Small intestine (tissue), 7 donors: ENCODE data around the gene LHCGR. TPM values are rescaled to one million over a fixed set of nuclear protein-coding genes. Genes with fewer than 3 reads are reported as not detected.
A peak's percentile ranks its signal among the peaks of the same experiment; 100 is the strongest.

Experiments
- DNase-seq, 2 donors: peaks; one replicate each; pipeline versions ENCODE4 v3.0.0 to v3.0.0-alpha.2; 2013
- FAIRE-seq: peaks from 2 replicates; lab custom pipeline; 2012; peaks lifted over from hg19 to GRCh38; lab: Jason Lieb, UNC
- H3K27ac ChIP-seq, 3 donors: one replicate each; pipeline ENCODE4 v1.5.1; 2013; ENCODE audit warnings: low read length in 2 of 3, mild to moderate bottlenecking in 2 of 3, control low read depth in 1 of 3, inconsistent platforms in 1 of 3, low read depth in 1 of 3, moderate library complexity in 1 of 3
- H3K27me3 ChIP-seq, 3 donors: one replicate each; pipeline ENCODE4 v1.6.1; 2013; ENCODE audit warnings: low read length in 3 of 3, inconsistent platforms in 1 of 3; ENCODE audit not compliant: control insufficient read depth in 3 of 3, insufficient read depth in 3 of 3
- H3K36me3 ChIP-seq, 3 donors: one replicate each; pipeline ENCODE4 v1.6.1; 2013; ENCODE audit warnings: low read length in 3 of 3, inconsistent platforms in 1 of 3, low read depth in 1 of 3, mild to moderate bottlenecking in 1 of 3, moderate library complexity in 1 of 3; ENCODE audit not compliant: control insufficient read depth in 3 of 3, insufficient read depth in 2 of 3
- H3K4me1 ChIP-seq, 3 donors: one replicate each; pipeline ENCODE4 v1.6.1; 2013; ENCODE audit warnings: low read length in 2 of 3, inconsistent platforms in 1 of 3, low read depth in 1 of 3, mild to moderate bottlenecking in 1 of 3, moderate library complexity in 1 of 3; ENCODE audit not compliant: control insufficient read depth in 3 of 3, insufficient read depth in 2 of 3
- H3K4me3 ChIP-seq, 3 donors: one replicate each; pipeline ENCODE4 v1.5.1; 2013; ENCODE audit warnings: low read length in 3 of 3, control low read depth in 1 of 3, inconsistent platforms in 1 of 3, low read depth in 1 of 3, mild to moderate bottlenecking in 1 of 3, moderate library complexity in 1 of 3
- H3K9me3 ChIP-seq, 2 donors: one replicate each; pipeline ENCODE4 v1.6.1; 2013; ENCODE audit warnings: low read depth in 1 of 2, low read length in 1 of 2; ENCODE audit not compliant: control insufficient read depth in 2 of 2, insufficient read depth in 1 of 2
- WGBS, 3 donors: extraction: QIAGEN DNeasy Blood & Tissue Kit; methylation state at CpG; one replicate each; pipeline ENCODE4 v1.1.7; 2013; 5-methylcytosine and 5-hydroxymethylcytosine counted together
- polyA plus RNA-seq, 4 donors: library from polyadenylated mRNA; stranded (reverse) in 3 of 4; unstranded in 1 of 4; fragments of 200-250 nt in 3 of 4; fragments of 120-200 nt in 1 of 4; gene quantifications; one replicate each; pipeline versions ENCODE4 v1.2.1 to v1.2.3, GENCODE V29; 2013
- donor health status: healthy with polysubstance abuse.
- donor health status: control.
- donor health status: control.
- donor health status: Bipolar disorder and iron deficiency.
- donor health status: healthy.

The LHCGR gene
- polyA plus RNA-seq, 4 donors: 0.04 TPM; not detected in 3

DNA sequence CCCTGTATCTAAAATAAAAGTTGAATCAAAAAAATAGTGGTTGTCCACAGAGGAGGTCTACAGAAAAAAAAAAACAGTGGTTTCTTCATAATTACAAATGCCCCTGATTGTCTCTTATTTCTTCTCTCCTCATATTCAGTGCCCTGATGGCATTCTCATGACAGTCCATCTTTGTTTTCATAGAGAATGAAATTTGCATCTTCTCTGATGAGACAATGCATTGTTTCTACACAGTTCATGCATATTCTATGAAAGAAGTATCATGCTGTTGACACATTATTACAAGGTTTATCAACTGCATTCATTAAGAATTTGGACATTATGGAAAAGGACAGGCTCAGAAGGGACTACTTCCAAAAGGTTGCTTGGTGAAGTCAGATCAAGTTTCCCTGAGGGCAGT, 59.5 kb downstream of the LHCGR start:
- Histone ChIP-seq H3K27me3 (no peaks in the 10 kb centered on the region), H3K9me3 (no peaks in the 10 kb centered on the region), H3K36me3 (no peaks in the 10 kb centered on the region), H3K4me3 (no peak overlapping the region), H3K27ac (no peak overlapping the region), H3K4me1 (no peaks in the 10 kb centered on the region)
- no peak for DNase-seq
- FAIRE-seq: no peak

DNA sequence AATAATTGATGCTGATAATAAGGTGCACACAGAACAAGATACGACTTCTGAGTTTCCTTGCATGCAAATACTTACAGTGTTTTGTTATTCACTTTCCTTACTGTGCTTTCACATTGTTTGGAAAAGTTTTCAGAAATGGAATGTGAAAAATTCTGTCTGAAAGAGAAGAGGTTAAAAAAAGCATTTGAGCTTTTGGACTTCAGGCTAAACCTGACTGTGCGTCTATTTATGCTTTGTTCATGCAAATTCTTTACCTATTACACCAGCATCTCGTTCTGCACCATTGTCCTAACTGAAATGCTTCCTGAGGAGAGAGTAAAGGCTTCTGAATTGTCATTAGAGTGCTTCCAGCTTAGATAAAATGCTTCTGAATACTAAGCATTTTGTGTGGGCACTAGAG, 61.4 kb downstream of the LHCGR start:
- FAIRE-seq: no peak
- 31 to 47% (median 41%) methylated on average over 3 of the region's 3 CpGs for WGBS, 3 donors

DNA sequence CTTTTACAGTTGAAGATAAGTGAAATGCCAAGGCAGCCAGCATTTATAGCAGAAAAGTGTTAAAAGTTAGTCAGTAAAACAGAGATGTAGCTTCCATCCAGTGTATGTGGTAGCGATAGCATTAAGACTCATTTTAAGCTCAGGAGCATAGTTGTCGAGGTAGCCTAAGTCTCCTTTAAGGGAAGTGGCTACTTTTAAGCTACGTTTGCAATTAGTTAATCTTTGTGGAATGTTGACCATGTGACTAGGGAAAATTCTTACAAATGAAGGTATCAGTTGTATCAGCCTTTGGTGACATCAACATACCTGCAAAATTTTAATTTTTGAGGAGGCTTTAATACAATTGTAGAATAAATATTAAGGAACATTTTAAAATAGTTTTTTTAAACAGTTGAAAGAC, 61.9 kb downstream of the LHCGR start:
- Histone ChIP-seq H3K36me3 (no peaks in the 10 kb centered on the region), H3K4me3 (no peak overlapping the region), H3K9me3 (no peaks in the 10 kb centered on the region), H3K4me1 (no peaks in the 10 kb centered on the region), H3K27me3 (no peaks in the 10 kb centered on the region), H3K27ac (no peak overlapping the region)
- DNase-seq (no peak), FAIRE-seq (no peak)
- whole genome bisulfite sequencing, 3 donors: 49 to 61% (median 56%) methylated on average over 3 of the region's 3 CpGs

More for the DNA sequence above, 61.4 kb downstream of the LHCGR start:
- H3K27ac ChIP-seq: no peak overlapping the region
- no peaks in the 10 kb centered on the region for H3K27me3 ChIP-seq
- H3K36me3 ChIP-seq: no peaks in the 10 kb centered on the region
- no peak for DNase-seq
- H3K9me3 ChIP-seq: no peaks in the 10 kb centered on the region
- H3K4me3 ChIP-seq: no peak overlapping the region
- no peaks in the 10 kb centered on the region for H3K4me1 ChIP-seq

DNA sequence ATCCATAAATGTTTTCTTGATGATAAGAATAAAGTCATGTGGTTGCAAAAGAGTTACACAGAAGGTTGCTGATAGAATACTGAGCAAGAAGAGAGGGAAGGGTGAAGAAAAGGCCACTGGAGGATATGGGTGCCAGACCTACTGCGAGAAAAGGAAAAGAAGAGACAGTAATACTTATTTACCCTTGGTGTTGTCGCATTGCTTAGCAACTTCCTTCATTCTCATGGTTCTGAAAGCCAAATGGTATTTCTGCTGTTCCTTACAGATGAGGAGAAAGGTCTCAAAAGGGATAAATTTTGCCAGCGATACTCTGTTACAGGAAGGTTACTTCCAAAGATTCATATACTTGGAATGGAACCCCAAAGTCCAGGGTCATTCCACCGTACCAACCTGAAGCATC, 62.5 kb downstream of the LHCGR start:
- Histone ChIP-seq H3K4me3 (no peak overlapping the region), H3K4me1 (no peaks in the 10 kb centered on the region), H3K9me3 (no peaks in the 10 kb centered on the region), H3K27ac (no peak overlapping the region), H3K27me3 (no peaks in the 10 kb centered on the region), H3K36me3 (no peaks in the 10 kb centered on the region)
- no peak for FAIRE-seq
- no peak for DNase-seq
- 77 to 86% (median 80%) methylated on average over 4 of the region's 4 CpGs for WGBS, 3 donors

DNA sequence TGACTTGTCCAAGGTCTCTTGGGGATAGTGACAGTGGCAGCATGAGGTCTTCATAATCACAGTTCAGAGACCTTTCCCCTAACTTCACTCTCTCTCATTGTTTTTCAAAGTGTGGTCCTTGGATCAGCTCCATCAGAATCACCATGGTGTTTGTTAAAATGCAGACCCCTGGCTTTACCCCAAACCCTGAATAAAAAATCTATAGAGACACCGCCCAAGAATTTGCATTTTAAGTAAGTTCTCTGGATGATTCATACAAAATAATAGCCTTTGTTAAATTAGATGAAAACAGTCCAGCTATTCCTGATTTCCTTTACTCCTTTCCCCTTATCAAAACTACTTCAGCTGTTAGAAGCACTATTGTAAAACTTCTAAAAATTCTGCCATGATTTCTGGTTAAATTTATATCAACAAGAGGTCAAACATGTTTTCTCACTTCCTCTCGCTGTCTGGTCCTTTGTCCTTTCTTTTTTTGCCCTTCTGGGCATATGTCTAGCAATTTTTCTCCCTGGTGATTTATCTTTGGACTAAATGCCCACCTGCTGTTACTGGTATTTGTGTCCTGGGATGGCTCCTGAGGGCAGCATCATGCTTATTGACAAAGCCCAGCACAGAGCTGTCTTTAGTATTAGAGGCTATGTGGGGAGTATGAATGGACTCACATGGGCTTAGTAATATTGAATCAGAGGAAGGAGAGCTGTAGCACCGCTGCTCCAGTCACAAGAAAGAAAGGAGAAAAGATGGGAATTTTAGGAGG, 63.4 kb downstream of the LHCGR start:
- 75 to 83% (median 78%) methylated on average over 3 of the region's 3 CpGs for WGBS, 3 donors
- Histone ChIP-seq H3K27ac (no peak overlapping the region), H3K4me3 (no peak overlapping the region), H3K27me3 (no peaks in the 10 kb centered on the region), H3K9me3 (no peaks in the 10 kb centered on the region), H3K4me1 (no peaks in the 10 kb centered on the region), H3K36me3 (no peaks in the 10 kb centered on the region)
- DNase-seq: no peak
- FAIRE-seq: no peak

DNA sequence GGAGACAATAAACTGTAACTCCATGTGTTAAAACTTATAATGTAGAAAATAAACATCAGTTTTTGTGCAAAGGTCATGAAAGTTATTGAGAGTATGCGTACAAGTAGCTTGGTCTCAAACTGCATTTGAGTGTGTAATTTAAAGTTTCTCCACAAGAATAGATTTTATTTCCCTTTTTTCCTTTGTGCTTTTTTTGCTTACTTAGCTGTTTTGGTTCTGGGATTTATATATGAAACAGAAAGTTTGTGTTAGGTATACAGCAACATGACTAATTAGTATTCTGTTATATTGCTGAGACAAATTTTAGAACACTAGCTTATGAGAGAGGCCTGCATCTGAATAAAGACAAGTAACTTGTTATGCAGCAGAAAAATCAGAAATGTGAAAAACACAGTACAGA, 70.4 kb downstream of the LHCGR start:
- 87 to 100% (median 92%) methylated on average over 1 of the region's 1 CpG for WGBS, 3 donors
- no peaks in the 10 kb centered on the region for H3K36me3 ChIP-seq
- FAIRE-seq: no peak
- H3K9me3 ChIP-seq: no peaks in the 10 kb centered on the region
- H3K27me3 ChIP-seq: no peaks in the 10 kb centered on the region
- no peaks in the 10 kb centered on the region for H3K4me1 ChIP-seq
- no peak overlapping the region for H3K4me3 ChIP-seq
- no peak for DNase-seq
- H3K27ac ChIP-seq: no peak overlapping the region

DNA sequence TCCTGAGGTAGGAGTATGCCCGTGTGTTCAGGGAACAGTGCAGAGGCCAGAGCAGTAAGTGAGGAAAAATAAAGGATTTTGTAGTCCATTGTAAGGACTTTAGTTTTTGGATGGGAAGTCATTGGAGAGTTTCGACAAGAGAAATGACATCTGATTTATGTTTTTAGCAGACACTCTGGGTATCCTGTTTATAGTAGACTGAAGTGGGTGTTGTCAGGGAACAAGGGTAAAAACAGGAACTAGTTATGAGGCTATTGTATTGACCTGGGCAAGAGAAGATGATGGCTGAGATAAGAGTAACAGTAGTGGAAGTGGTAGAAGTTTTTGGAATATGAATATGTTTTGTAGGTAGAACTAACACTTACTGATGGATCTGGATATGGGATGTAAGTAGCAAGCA, 78.1 kb downstream of the LHCGR start:
- Histone ChIP-seq H3K27ac (no peak overlapping the region), H3K4me3 (no peak overlapping the region), H3K36me3 (no peaks in the 10 kb centered on the region), H3K27me3 (no peaks in the 10 kb centered on the region), H3K4me1 (no peaks in the 10 kb centered on the region), H3K9me3 (no peaks in the 10 kb centered on the region)
- DNase-seq (no peak), FAIRE-seq (no peak)
- WGBS, 3 donors: 44 to 56% (median 53%) methylated on average over 2 of the region's 2 CpGs

DNA sequence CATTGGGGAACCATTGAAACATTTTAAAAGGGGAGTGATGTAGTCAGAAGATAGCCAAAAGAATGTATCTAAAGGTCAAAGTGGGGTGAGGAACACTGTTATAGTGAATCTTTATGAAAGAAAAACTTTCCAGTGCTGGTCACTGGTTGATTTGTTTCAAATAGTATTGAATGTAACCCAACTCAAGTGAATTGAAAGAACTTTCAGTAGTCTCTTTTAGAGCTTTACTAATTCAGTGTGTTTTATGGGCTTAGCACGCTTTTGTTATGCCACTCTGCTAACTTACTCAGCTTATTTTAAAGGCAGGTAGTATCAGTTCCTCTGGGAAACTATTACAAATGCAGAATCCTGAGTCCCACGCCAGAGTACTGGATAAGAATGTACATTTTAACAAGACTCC, 80.6 kb downstream of the LHCGR start:
- H3K36me3 ChIP-seq: no peaks in the 10 kb centered on the region
- H3K9me3 ChIP-seq: no peaks in the 10 kb centered on the region
- 78 to 88% (median 82%) methylated on average over 2 of the region's 2 CpGs for WGBS, 3 donors
- no peaks in the 10 kb centered on the region for H3K27me3 ChIP-seq
- no peak overlapping the region for H3K4me3 ChIP-seq
- H3K4me1 ChIP-seq: no peaks in the 10 kb centered on the region
- H3K27ac ChIP-seq: no peak overlapping the region
- no peak for FAIRE-seq
- DNase-seq: no peak

DNA sequence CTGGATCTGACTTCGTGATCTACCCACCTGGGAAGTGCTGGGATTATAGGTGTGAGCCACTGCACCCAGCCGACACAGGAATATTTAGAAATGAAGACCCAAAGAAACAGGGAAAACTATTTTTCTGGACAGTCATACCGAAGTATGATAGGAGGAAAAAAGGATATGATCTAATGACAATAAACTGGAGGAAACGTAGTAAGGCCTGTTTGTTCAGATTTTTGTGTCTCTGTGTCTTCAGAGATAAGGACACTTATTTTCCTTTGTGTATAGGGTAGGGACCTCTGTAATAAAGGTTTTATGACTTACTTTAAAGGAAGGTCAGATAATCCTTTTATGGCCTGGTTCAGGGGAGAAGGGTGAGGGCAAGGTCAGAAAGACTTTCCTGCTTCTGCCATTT, 81.9 kb downstream of the LHCGR start:
- no peak for FAIRE-seq
- no peak overlapping the region for H3K27ac ChIP-seq
- no peaks in the 10 kb centered on the region for H3K27me3 ChIP-seq
- H3K4me1 ChIP-seq: no peaks in the 10 kb centered on the region
- no peaks in the 10 kb centered on the region for H3K9me3 ChIP-seq
- WGBS, 3 donors: 37 to 68% (median 58%) methylated on average over 4 of the region's 4 CpGs
- DNase-seq: peak; percentile 3 to 15
- no peaks in the 10 kb centered on the region for H3K36me3 ChIP-seq
- no peak overlapping the region for H3K4me3 ChIP-seq
